ENCODE measurements around the gene NUDT22. TPM values are rescaled to one million over a fixed set of nuclear protein-coding genes. Genes with fewer than 3 reads are reported as not detected.

The NUDT22 gene
- total and polyA plus RNA-seq, 11 donors: 63.7 to 93.0 (median 70.3) TPM

DNA sequence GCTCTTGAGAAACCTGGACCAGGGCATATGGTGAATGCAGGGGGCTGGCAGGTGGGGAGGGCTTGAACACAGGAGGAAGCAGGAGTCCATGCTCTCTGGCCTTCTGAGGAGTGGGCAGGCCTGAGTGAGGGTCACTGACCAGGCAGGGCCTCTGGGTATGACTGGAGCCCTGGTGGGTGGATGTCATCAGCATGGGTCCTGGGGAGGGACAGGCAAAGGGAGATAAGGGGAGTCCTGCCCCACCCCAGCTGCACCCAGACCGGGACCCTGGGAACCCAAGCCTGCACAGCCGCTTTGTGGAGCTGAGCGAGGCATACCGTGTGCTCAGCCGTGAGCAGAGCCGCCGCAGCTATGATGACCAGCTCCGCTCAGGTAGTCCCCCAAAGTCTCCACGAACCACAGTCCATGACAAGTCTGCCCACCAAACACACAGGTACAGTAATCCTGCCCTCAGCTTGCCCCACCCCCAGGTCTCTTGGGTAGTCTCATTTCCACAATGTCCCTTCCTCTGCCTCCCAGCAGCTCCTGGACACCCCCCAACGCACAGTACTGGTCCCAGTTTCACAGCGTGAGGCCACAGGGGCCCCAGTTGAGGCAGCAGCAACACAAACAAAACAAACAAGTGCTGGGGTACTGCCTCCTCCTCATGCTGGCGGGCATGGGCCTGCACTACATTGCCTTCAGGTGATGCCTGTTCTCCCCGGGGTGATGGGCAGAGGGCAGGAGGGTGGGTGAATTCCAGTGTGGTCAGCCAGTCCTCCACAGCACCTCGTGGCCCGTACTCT, 6.3 kb downstream of the NUDT22 start:
- Histone ChIP-seq H3K4me1 (peaks cover 3 to 67% (median 46%) of the 10 kb centered on the region in 12 donors), H3K27ac (peak overlapping the region in 1 of 12 donors; percentile 43), H3K9me3 (no peaks in the 10 kb centered on the region), H3K4me3 (no peak overlapping the region), H3K27me3 (no peaks in the 10 kb centered on the region), H3K36me3 (peaks cover 0 to 7% (median under 1%) of the 10 kb centered on the region in 9 donors)
- WGBS, 4 donors: 84 to 87% (median 86%) methylated on average over 14 to 15 of the region's 15 CpGs
- ATAC-seq: no peak
- DNase-seq: peak in 1 of 5 donors; percentile 10
- intact Hi-C loops (cut with DNase I): no loop called here
- TF ChIP-seq, protein P1, sequence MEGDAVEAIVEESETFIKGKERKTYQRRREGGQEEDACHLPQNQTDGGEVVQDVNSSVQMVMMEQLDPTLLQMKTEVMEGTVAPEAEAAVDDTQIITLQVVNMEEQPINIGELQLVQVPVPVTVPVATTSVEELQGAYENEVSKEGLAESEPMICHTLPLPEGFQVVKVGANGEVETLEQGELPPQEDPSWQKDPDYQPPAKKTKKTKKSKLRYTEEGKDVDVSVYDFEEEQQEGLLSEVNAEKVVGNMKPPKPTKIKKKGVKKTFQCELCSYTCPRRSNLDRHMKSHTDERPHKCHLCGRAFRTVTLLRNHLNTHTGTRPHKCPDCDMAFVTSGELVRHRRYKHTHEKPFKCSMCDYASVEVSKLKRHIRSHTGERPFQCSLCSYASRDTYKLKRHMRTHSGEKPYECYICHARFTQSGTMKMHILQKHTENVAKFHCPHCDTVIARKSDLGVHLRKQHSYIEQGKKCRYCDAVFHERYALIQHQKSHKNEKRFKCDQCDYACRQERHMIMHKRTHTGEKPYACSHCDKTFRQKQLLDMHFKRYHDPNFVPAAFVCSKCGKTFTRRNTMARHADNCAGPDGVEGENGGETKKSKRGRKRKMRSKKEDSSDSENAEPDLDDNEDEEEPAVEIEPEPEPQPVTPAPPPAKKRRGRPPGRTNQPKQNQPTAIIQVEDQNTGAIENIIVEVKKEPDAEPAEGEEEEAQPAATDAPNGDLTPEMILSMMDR (IDR thresholded peaks at IDR 0.05): no peak

DNA sequence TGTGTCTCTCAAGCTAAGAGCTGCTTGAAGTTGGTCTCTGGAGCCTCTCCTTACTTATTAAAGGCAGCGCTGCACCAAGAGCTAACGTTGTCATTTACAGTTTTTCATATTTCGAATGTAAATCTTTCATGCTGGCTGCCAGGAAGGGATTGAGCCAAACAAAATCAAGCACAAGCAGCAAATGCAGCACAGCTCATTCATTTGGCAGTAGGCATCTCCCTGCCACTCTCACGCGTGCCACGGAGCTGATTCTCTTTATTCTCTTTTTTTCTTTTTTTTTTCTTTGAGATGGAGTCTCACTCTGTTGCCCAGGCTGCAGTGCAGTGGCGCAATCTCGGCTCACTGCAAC, 6.9 kb downstream of the NUDT22 start:
- Histone ChIP-seq H3K9me3 (no peaks in the 10 kb centered on the region), H3K27me3 (no peaks in the 10 kb centered on the region), H3K27ac (peak overlapping the region in 1 of 12 donors; percentile 91), H3K4me1 (peaks cover 3 to 65% (median 41%) of the 10 kb centered on the region in 12 donors), H3K36me3 (peaks cover 0 to 12% (median 6%) of the 10 kb centered on the region in 9 donors), H3K4me3 (peak overlapping the region in 1 of 12 donors; percentile 75)
- no peak for ATAC-seq
- intact Hi-C loops (cut with DNase I): no loop called here
- no peak for TF ChIP-seq POLR2A (IDR thresholded peaks at IDR 0.05)
- TF ChIP-seq, protein P1 (IDR thresholded peaks at IDR 0.05): no peak
- DNase-seq: no peak
- WGBS, 4 donors: 80 to 93% (median 89%) methylated on average over 8 of the region's 8 CpGs

DNA sequence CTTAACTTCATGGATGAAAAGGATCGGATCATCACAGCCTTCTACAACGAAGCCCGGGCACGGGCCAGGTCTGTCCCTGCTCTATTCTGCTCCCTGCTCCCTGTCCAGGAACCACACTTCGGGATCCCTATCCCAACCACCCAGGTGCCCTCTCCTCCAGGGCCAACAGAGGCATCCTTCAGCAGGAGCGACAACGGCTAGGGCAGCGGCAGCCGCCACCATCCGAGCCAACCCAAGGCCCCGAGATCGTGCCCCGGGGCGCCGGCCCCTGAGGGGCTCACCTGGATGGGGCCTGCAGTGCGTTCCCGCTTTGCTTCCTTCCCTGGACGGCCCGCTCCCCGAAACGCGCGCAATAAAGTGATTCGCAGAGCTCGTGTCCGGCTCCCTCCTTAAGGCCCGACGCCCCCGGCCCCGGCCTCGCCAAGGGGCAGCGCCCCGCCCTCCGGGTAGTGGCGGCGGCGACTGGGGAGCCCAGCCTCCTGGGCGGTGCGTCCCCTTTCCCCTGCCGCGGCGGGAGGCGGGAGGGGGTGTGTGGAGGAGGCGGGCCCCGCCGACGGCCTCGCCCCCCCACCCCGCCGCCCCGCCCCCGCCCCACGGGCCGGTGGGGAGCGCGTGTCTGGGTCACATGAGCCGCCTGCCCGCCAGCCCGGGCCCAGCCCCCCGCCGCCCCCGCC, 8.0 kb downstream of the NUDT22 start, which contains the start of gene VEGFB:
VEGFB (plus strand) TSS at position 672 of the 674 bp plus-strand sequence. CDS start 250 bp downstream, outside the sequence.
- TF ChIP-seq, protein P1 (IDR thresholded peaks at IDR 0.05): peak in 1 of 12 donors; percentile 5
- peak in 1 of 2 donors; percentile 51 for TF ChIP-seq POLR2A (IDR thresholded peaks at IDR 0.05)
- ATAC-seq: peak; percentile 34 to 66 (median 58)
- H3K27me3 ChIP-seq: no peaks in the 10 kb centered on the region
- peak; percentile 85 to 90 (median 85) for DNase-seq
- H3K9me3 ChIP-seq: no peaks in the 10 kb centered on the region
- H3K4me1 ChIP-seq: peaks cover 3 to 68% (median 35%) of the 10 kb centered on the region in 12 donors
- H3K4me3 ChIP-seq: peak within 1 kb of the TSS; percentile 71 to 93 (median 81)
- peaks cover 0 to 23% (median 17%) of the 10 kb centered on the region in 9 donors for H3K36me3 ChIP-seq
- 1 to 6% (median 3%) methylated on average over 10 to 61 of the region's 62 CpGs for WGBS, 4 donors
- peak within 1 kb of the TSS; percentile 57 to 96 (median 92) for H3K27ac ChIP-seq
- intact Hi-C loops (cut with DNase I): no loop called here

All from heart left ventricle (tissue), 16 donors.